Epidermal melanocyte (primary cell): ENCODE measurements around the gene WNT7A.

Experiments used
- DNase-seq: peaks from one replicate; pipeline ENCODE4 v3.0.0; 2011; ENCODE audit warnings: low spot score; ENCODE audit not compliant: insufficient read length

The WNT7A gene

DNA sequence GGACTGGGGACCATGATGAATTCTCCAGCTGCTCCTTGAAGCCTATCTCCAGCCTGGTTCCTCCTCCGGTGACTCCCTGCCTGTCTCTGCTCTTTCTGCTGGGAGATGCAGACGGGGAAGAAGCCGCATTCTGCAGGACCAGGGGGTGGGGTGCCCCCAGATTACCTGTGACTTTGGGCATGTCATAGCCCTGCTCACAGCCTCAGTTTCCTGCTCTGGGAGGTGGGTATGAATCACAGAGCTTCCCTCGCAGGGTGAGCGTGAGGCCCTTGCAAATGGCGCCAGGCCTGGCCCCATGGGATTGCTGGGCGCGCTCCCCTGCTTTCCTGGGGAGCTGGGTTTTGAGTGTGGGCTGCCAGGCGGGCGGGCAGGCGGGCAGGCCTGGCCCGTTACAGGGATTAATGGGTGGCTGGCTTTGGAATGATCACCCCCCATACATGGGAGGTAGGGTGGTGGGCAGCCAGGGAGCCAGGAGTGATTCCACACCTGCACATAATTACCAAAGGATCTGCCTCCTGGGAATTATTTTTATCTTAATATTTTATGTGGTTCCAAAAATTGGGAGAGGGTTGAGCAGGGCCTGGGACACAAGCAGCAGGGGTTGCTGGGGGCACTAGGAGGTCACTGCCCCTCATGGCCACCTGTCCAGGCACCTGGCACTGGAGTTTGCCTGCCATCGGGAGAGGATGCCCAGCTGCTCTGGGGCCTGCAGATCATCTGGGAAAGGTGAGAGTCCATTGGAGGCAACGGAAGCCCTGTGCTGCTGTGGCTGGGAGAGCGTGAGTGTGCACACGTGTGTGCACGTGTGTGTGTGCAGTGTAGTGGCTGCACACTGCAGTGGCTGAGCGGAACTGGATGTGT, 106.8 kb downstream of the WNT7A start:
- no peak for DNase-seq

GRCh38 chr3:13772321-13772745, 107.5 kb downstream of the WNT7A start:
- DNase-seq = no peak

- no peak for DNase-seq
Observed at GRCh38 chr3:13771496-13771895, 108.4 kb downstream of the WNT7A start.

- no peak for DNase-seq
Observed at GRCh38 chr3:13770170-13771169, 109.4 kb downstream of the WNT7A start.

DNA sequence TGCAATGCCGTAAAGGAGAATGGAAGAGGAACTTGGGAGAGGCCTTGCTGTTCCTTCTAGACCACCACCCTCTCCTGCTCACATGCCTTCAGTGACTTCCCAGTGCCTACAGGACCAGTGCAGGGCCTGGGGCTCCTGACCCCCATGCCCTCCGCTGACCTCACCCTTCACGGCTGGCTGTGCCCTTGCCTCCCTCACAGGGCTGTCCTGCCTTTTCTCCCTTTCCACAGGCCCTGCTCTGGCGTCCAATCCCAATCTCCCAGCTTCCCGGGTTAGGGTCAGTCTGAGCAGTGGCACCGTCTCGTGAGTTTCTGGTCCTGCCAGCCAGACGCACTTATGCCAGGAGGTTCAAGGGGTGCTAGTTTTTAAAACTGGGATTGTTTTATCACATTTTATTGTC, 110.4 kb downstream of the WNT7A start:
- no peak for DNase-seq

DNA sequence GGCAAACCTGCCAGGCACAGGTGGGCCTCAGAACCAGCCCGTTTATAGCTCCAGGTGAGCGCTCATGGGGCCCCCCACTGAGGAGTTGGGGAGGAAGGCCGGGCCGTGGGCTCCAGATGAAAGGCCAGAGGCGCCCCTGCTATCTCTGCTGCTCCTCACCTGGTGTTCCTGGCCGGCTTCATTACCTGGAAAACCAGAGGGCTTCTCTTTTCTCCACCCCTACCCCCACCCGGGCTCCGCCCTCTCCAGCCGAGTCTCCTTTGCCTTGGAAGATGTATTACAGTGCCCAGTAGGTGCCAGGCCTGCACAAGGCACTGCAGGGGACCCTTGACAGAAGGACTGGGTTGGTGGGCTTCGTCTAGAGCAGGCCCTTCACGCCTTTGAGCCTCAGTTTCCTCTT, 111.4 kb downstream of the WNT7A start:
- no peak for DNase-seq

GRCh38 chr3:13767896-13768295, 112.0 kb downstream of the WNT7A start:
- no peak for DNase-seq

DNA sequence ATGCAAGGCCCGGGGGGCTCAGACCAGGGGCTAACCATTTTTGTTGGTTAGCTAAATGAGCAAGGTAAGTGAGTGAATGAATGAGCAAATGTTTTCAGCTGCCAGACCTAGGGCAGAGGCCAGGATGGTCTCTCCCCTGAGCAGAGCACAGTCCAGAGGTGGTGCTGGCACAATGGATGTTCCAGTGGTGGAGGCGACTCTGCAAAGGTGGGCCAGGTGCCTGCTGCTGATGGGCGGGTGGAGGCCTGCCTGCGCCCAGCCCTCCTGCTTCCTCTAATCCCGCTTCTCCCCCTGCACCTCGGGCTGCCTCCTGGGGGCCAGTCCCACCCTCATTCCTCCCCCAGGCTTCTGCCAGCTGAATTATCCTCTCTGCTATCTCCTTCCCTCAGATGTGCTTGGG, 112.8 kb downstream of the WNT7A start:
- no peak for DNase-seq
